Body of pancreas (tissue), 4 donors: ENCODE measurements around the gene KLRK1.
"Not testable (repeated sequence)": the region's sequence is repeated elsewhere in the genome, so short reads cannot be mapped to it uniquely, and the experiment has no call there.

ENCODE experiments used
- CTCF ChIP-seq, 7 experiments: fragments of 450-650 bp in 4 of 7; fragments of 200-600 bp in 3 of 7; sonication (generic) in 3 of 7; IDR thresholded peaks; one replicate each; pipeline ENCODE4 v1.5.1; 2016 to 2019; ENCODE audit warnings: antibody characterized with exemption in 7 of 7
- POLR2A ChIP-seq, 3 donors: fragments of 450-650 bp; IDR thresholded peaks; one replicate each; pipeline ENCODE4 v1.6.1; 2016; ENCODE audit warnings: antibody characterized with exemption in 3 of 3, mild to moderate bottlenecking in 2 of 3

GRCh38 chr12:10328691-10329090 lies 61.1 kb downstream of the KLRK1 start:
- not testable (repeated sequence) for TF ChIP-seq CTCF, POLR2A (IDR thresholded peaks at IDR 0.05)
